HUES6 (cell line): Measurements from ENCODE around the gene KRT27.

Experiments used
- H3K27ac ChIP-seq: 2 replicates; pipeline ENCODE4 v1.7.0; 2013; ENCODE audit warnings: low read depth, mild to moderate bottlenecking, low read length, inconsistent platforms
- H3K27me3 ChIP-seq: 2 replicates; pipeline ENCODE4 v1.6.1; 2013; ENCODE audit warnings: low read length; ENCODE audit not compliant: control insufficient read depth, insufficient read depth
- H3K36me3 ChIP-seq: 2 replicates; pipeline ENCODE4 v1.6.1; 2013; ENCODE audit warnings: low read length; ENCODE audit not compliant: control insufficient read depth, insufficient read depth
- H3K4me1 ChIP-seq: 2 replicates; pipeline ENCODE4 v1.6.1; 2013; ENCODE audit warnings: low read length; ENCODE audit not compliant: control insufficient read depth, insufficient read depth
- H3K4me3 ChIP-seq: 2 replicates; pipeline ENCODE4 v1.5.1; 2013; ENCODE audit warnings: low read depth, low read length
- H3K9ac ChIP-seq: one replicate; pipeline ENCODE4 v1.6.1; 2013; ENCODE audit warnings: mild to moderate bottlenecking, low read length
- H3K9me3 ChIP-seq: 2 replicates; pipeline ENCODE4 v1.6.1; 2013; ENCODE audit warnings: low read depth, low read length; ENCODE audit not compliant: control insufficient read depth, insufficient read depth

KRT27 gene, protein sequence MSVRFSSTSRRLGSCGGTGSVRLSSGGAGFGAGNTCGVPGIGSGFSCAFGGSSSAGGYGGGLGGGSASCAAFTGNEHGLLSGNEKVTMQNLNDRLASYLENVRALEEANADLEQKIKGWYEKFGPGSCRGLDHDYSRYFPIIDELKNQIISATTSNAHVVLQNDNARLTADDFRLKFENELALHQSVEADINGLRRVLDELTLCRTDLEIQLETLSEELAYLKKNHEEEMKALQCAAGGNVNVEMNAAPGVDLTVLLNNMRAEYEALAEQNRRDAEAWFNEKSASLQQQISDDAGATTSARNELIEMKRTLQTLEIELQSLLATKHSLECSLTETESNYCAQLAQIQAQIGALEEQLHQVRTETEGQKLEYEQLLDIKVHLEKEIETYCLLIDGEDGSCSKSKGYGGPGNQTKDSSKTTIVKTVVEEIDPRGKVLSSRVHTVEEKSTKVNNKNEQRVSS

DNA sequence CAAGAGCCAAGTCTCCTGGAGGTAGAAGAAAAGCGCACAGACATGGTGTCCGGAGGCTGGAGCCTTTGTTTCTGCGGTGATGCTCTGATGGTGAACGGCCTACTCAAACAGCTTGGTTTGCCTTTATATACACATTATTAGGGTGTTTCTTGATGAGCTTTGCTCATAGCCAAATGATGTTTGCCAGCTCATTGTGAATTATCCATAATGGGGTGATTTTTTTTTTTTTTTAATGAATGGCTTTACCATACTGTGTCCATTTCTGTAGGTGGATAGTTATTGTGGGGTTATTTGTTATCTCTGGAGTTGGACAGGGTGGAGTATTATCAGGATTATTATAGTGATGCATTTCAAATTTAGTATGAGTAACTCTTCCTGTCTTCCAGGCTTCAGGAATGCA is at the start of gene KRT27:
Gene KRT27 (minus strand): TSS at position 101 of the 400 bp plus-strand sequence. CDS start 57 bp downstream, at position 44.
- no peak within 1 kb of the TSS for H3K9ac ChIP-seq
- H3K36me3 ChIP-seq: no peaks in the 10 kb centered on the region
- H3K27me3 ChIP-seq: peaks cover 29% of the 10 kb centered on the region
- H3K27ac ChIP-seq: no peak within 1 kb of the TSS
- H3K4me1 ChIP-seq: no peaks in the 10 kb centered on the region
- H3K4me3 ChIP-seq: no peak within 1 kb of the TSS
- H3K9me3 ChIP-seq: no peaks in the 10 kb centered on the region

DNA sequence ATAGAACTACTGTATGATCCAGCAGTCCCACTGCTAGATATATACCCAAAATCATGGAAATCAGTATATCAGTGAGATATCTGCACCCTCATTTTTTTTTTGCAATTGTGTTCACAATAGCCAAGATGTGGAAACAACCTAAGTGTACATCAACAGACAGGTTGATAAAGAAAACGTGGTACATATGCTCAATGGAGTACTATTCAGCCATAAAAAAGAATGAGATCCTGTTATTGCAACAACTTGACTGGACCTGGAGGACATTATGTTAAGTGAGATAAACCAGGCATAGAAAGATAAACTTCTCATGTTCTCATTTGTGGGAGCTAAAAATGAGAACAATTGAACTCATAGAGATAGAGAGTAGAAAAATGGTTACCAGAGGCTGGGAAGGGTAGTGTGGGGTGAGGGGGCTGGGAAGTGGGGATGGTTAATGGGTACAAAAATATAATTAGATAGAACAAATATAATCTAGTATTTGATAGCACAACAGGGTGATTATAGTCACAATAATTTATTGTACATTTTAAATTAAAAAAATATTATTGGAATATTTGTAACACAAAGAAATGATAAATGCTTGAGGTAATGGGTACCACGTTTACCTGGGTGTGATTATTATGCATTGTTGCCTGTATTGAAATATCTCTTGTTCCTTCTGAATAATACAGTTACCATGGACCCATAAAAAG is 47.9 kb upstream of the KRT27 start:
- H3K9ac ChIP-seq: no peak overlapping the region
- H3K36me3 ChIP-seq: no peaks in the 10 kb centered on the region
- H3K27me3 ChIP-seq: peaks cover 95% of the 10 kb centered on the region
- no peak overlapping the region for H3K4me3 ChIP-seq
- H3K4me1 ChIP-seq: no peaks in the 10 kb centered on the region
- H3K9me3 ChIP-seq: no peaks in the 10 kb centered on the region
- no peak overlapping the region for H3K27ac ChIP-seq

DNA sequence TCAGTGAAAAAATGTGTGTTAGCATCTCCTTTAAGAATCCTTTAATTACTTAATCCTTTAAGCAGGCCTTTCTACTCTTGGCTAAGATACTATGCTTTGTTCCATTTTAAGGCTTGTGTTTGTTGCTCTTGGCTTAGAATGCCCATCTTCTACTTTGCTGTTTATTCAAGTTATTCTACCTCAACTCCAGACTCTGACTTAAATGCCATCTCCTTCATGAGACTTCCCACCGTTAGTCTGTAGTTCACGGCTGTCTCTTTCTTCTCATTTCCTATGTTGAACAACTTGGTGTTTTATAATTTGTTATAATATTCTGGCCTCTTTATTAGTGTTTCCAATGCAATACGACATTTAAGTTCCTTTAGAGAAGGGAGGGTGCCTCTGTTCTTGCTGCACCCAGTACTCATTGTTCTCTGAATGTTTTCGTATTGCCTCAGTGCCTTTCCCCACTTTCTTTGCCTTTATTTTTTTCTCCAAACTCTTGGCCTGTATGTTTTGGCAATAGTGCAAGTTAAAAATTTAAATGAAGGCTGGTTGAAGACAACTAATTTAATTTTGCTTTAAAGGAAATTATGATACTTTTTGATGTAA is 46.2 kb upstream of the KRT27 start:
- Histone ChIP-seq H3K4me3 (no peak overlapping the region), H3K27me3 (peaks cover 85% of the 10 kb centered on the region), H3K36me3 (no peaks in the 10 kb centered on the region), H3K9ac (no peak overlapping the region), H3K4me1 (no peaks in the 10 kb centered on the region), H3K9me3 (no peaks in the 10 kb centered on the region), H3K27ac (no peak overlapping the region)

DNA sequence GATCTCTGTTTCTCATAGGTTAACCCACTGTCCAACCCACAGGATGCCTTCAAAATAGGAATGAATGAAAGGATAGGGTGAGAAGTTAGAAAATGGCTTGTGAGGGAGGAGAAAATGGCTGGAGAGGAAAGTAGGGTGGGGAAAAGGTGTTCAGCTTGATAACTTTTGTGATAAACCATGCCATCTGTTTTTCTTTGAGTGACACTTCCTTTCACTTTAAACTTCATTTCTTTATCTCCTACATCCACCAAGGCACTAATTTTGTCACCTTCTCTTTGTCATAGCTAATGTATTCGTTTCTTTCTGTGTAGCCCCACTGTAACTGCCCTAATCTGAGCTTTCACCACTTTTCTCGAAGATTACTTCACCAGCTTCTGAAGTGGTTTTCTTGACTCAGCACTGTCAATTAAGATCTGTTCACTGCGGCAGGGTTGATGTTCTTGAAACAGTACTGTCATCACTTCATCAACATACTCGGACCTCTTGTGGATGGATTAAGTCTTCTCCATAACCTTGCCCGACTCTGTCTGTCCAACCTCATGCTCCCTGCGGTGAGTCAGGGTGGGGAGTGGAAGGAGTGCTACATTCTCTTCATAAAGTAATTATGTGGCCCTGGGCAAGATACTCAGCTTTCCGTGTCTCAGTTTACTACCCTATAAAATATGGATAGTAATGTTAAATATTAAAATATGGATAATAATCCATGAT is 45.5 kb upstream of the KRT27 start:
- Histone ChIP-seq H3K36me3 (no peaks in the 10 kb centered on the region), H3K9ac (no peak overlapping the region), H3K9me3 (no peaks in the 10 kb centered on the region), H3K4me3 (no peak overlapping the region), H3K27ac (no peak overlapping the region), H3K4me1 (no peaks in the 10 kb centered on the region), H3K27me3 (peaks cover 78% of the 10 kb centered on the region)

DNA sequence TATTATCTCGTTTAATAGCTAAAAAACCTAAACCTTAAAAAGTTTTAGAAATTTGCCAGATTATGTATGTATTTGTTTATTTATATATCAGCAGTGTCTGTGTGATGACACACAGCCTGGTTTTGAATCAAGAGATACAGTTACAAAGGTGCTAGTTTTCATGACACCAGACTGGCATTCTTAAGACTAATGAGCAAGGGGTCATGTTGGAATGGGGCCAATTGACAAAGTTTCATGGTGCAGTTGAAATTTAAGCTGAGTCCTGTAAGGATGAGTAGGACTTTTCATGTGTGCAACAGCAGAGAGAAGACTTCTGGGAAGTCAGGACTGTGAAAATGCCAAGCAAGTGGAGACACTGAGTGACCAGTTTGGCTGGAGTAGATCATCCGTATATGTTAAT is 43.2 kb upstream of the KRT27 start:
- no peak overlapping the region for H3K4me3 ChIP-seq
- peaks cover 69% of the 10 kb centered on the region for H3K27me3 ChIP-seq
- H3K9me3 ChIP-seq: no peaks in the 10 kb centered on the region
- no peaks in the 10 kb centered on the region for H3K36me3 ChIP-seq
- H3K4me1 ChIP-seq: no peaks in the 10 kb centered on the region
- no peak overlapping the region for H3K27ac ChIP-seq
- H3K9ac ChIP-seq: no peak overlapping the region

DNA sequence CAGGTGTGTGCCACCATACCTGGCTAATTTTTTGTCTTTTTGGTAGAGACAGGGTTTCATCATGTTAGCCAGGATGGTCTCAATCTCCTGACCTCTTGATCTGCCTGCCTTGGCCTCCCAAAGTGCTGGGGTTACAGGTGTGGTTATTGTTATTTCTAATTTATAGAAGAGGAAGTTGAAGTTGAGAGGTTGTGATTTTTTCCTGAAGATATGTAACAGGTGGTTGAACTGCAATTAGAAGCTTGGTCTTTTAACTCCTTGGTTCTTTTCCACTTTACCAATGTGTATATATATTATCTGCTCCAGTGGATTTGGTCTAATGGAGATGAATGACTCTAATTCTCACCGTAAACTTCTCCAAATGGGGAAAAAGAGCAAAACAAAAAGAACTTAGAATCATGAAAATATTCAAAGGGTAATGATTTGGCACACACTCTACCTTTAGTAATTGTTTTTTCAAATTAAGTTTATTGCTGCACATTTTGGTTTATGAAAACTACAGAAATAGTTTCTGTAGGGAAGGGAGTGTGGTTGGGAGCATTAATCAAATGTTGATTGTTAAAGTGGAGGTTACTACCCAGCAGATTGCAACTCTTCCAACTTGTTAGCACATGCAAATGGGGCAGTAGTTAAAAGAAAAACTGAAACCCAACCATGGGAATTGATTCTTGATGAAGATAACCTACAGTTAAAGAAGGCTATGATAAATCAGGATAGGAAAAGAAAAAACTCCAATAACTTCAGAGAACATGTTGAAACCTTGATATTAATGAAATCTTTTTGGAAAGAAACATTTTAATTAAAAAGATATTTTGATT is 41.9 kb upstream of the KRT27 start:
- H3K9me3 ChIP-seq: no peaks in the 10 kb centered on the region
- peaks cover 62% of the 10 kb centered on the region for H3K27me3 ChIP-seq
- no peak overlapping the region for H3K4me3 ChIP-seq
- no peak overlapping the region for H3K27ac ChIP-seq
- H3K36me3 ChIP-seq: no peaks in the 10 kb centered on the region
- no peak overlapping the region for H3K9ac ChIP-seq
- no peaks in the 10 kb centered on the region for H3K4me1 ChIP-seq

DNA sequence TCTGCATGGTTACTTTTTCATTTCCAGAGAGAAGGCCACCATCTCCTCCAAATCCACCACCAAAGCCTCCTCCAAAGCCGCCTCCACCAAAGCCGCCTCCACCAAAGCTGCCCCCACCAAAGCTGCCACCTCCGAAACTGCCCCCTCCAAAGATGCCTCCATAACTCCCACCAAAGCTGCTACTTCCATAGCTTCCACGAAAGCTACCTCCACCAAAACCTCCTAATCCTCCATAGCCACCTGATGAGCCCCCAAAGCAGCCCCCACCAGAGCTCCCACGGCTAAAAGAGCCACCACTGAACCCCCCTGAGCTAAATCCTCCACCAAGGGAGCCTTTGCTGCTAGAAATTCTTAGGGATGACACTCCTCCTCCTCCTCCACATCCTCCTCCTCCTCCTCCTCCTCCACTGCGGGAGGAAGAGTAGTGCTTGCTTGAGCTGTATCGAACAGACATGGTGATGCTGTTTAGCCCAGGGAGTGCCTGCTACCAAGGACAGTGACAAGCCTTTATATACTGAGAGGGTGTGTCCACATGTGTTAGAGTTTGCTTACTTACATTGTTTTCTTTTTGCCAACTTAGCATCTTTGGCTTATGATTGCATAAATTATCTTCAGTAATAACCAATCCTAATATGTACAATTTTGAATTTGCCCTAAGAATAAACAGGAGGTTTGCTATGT is 39.9 kb upstream of the KRT27 start, which contains the start of gene KRT10:
Gene KRT10 (minus strand): TSS at position 483 of the 681 bp plus-strand sequence. CDS start 29 bp downstream, at position 454.
- Histone ChIP-seq H3K4me3 (no peak within 1 kb of the TSS), H3K27me3 (peaks cover 46% of the 10 kb centered on the region), H3K9me3 (no peaks in the 10 kb centered on the region), H3K36me3 (0 out of 2 replicates have a peak, but pooled peaks cover 5% of the 10 kb centered on the region), H3K9ac (no peak within 1 kb of the TSS), H3K4me1 (no peaks in the 10 kb centered on the region), H3K27ac (no peak within 1 kb of the TSS)

DNA sequence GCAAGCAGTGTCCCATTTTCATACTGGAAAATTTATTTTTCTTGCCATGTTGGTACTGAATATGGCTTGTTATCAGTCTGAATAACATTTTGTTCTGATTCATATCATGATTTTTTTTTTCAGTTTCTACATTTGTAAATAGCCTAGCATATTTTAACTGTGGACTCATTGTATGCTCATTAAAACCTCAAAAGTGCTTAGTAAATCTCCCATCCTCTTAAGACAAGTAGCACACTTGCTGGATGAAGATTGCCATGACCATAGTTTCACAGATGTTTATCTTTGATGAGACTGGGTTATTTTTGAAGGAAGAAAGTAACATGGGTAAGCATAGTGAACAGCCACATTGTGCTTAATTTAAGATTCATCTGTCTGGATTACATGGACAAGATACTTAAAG is 39.2 kb upstream of the KRT27 start:
- H3K36me3 ChIP-seq: peaks cover 7% of the 10 kb centered on the region; the same call in 1 of the 2 replicates
- no peak overlapping the region for H3K27ac ChIP-seq
- no peak overlapping the region for H3K9ac ChIP-seq
- H3K9me3 ChIP-seq: no peaks in the 10 kb centered on the region
- H3K4me1 ChIP-seq: no peaks in the 10 kb centered on the region
- H3K4me3 ChIP-seq: no peak overlapping the region
- H3K27me3 ChIP-seq: peaks cover 38% of the 10 kb centered on the region

DNA sequence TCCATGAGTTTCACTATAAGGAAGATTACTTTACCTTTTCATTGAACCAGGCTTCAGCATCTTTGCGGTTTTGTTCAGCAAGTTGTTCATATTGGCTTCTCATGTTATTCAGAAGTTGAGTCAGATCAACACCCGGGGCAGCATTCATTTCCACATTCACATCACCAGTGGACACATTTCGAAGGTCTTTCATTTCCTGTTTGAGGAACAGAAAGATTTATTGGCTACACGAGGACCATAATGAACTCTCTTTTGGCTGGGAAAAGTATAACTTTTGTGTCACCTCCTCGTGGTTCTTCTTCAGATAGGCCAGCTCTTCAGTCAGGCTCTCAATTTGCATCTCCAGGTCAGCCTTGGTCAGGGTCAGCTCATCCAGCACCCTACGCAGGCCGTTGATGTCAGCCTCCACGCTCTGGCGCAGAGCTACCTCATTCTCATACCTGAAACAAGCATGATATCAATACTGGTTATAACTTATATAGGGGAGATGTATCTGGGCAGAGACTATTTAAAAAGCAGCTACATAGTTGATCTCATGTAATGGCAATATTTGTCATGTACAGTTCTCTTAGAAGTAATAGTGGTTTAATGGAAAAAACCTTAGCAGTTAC is 38.0 kb upstream of the KRT27 start:
- Histone ChIP-seq H3K9ac (no peak overlapping the region), H3K36me3 (peaks cover 7% of the 10 kb centered on the region; the same call in 1 of the 2 replicates), H3K27me3 (peaks cover 26% of the 10 kb centered on the region), H3K27ac (no peak overlapping the region), H3K4me3 (no peak overlapping the region), H3K4me1 (no peaks in the 10 kb centered on the region), H3K9me3 (no peaks in the 10 kb centered on the region)
